OCI-M2 (cell line): ENCODE data around the gene ZNF107.
"Not testable (repeated sequence)": the region's sequence is repeated elsewhere in the genome, so short reads cannot be mapped to it uniquely, and the experiment has no call there.

ENCODE experiments used
- DNase-seq: peaks from one replicate; lab custom pipeline; 2025; ENCODE audit not compliant: unreplicated experiment; lab: John Stamatoyannopoulos, UW

The ZNF107 gene

GRCh38 chr7:64642875-64643274, 23.1 kb upstream of the ZNF107 start:
- DNase-seq: no peak

GRCh38 chr7:64643566-64643965, 22.4 kb upstream of the ZNF107 start:
- DNase-seq: no peak

GRCh38 chr7:64651203-64651602, 14.7 kb upstream of the ZNF107 start:
- no peak for DNase-seq

GRCh38 chr7:64651632-64652165, 14.2 kb upstream of the ZNF107 start:
- no peak for DNase-seq

GRCh38 chr7:64653721-64654401, 12.1 kb upstream of the ZNF107 start:
- no peak for DNase-seq

DNA sequence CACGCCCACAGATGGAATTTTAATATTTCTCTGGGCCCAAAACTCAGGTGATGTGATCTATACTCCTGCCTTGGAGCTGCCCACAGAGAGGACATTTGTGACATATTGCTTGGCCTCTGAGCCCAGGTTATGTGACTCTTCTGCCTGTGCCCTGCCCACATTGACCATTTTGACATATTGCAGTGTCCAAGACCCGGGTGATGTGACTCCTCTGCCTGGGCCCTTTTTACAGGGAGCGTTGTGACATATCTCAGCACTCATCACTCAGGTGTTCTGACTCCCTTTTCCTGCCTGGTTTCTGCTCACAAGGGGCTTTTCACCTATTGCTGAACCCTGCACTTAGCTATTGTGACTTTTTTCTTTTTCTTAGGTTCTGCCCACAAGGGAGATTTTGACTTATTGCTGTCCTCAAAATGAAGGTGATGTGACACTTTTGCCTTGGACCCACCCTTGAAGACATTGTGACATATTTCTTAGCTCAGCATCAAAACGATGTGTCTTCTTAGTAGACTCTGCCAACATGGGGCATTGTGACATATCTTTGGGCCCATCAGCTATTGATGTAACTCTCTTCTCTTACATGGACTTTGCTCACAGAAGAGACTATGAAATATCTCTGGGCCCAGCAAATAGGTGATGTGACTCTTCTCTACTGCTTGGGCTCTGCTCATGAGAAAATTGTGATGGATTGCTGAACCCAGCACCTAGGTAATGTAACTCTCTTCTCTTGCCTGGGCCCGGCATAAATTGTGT, 11.0 kb upstream of the ZNF107 start:
- no peak for DNase-seq

DNA sequence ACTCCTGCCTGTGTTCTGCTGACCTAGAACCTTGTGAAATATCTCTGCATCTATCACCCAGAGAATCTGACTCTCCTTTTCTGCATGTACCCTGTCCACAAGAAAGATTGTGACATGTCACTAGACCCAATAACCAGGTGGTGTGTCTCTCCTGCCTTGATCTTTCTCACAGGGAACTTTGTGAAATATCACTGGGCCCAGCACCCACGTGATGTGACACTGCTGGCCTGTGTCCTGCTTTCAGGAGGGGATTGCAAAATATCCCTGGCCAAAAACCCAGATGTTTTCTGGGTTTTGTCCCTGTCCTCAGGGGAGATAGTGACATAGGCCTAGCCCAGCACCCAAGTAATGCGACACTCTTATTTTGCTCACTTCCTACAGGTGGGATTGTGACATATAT, 10.1 kb upstream of the ZNF107 start:
- no peak for DNase-seq

GRCh38 chr7:64656489-64656888, 9.4 kb upstream of the ZNF107 start:
- no peak for DNase-seq

DNA sequence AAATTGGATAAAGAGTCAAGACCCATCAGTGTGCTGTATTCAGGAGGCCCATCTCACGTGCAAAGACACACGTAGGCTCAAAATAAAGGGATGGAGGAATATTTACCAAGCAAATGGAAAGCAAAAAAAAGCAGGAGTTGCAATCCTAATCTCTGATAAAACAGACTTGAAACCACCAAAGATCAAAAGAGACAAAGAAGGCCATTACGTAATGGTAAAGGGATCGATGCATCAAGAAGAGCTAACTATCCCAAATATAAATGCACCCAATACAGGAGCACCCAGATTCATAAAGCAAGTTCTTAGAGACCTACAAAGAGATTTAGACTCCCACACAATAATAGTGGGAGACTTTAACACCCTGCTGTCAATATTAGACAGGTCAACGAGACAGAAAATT, 3.8 kb upstream of the ZNF107 start:
- DNase-seq: not testable (repeated sequence)

GRCh38 chr7:64666663-64667050, 724 bp downstream of the ZNF107 start:
- DNase-seq: no peak

DNA sequence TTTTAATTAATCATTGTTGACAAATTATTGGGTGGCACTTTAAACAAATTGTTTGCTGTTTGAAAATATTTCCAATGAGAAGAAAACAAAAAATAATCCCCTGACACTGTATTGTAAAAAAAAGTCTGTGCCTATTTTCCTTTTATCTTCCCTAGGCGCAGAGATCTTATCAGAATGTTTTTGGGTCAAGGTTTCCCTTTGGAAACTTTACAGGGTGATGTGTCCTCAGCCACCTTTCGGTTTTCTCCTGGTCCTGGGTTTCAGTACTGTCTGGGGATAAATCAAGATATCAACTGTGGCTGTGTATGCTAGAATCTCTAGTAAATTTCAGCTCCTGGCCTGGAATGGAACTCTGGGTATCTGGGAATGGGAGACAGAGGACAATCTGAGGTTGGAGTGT, 1.4 kb downstream of the ZNF107 start:
- DNase-seq: no peak

GRCh38 chr7:64672414-64672813, 6.5 kb downstream of the ZNF107 start:
- no peak for DNase-seq

GRCh38 chr7:64685091-64685490, 19.2 kb downstream of the ZNF107 start:
- DNase-seq: no peak

DNA sequence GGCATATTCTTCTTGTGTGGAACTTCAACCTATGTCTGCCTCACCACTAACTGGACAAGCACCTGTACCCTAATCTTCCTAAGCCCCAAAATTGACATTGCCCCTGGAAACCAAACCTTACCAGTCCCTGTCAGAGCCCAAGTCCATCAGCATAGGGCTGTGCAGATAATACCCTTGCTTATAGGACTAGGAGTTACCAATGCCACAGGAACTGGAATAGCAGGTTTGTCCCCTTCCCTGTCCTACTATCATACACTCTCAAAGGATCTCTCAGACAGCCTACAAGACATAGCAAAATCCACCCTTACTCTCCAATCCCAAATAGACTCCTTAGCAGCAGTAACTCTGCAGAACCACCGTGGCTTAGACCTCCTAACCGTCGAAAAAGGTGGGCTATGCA, 19.8 kb downstream of the ZNF107 start:
- DNase-seq: no peak

GRCh38 chr7:64686493-64687184, 20.7 kb downstream of the ZNF107 start:
- no peak for DNase-seq

DNA sequence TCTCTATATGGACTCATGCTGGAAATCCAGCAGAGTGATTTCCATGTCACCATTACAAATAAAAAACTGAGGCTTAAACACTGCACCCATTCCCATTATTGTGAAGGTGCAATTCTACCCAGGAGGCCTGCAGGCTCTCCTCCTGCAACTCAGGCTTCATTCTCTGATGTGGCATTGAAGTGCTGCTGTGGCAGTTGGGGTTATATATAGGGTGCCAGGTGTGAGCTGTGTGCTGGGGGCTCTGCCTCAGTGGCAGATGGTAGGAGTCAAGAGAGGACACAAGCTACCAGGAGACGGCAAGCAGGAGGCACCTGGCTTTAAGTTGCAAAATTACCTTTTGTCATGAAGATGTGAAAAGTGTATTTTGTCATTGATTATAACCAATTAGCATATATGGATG, 21.3 kb downstream of the ZNF107 start:
- no peak for DNase-seq

- no peak for DNase-seq
Observed at GRCh38 chr7:64688988-64689387, 23.1 kb downstream of the ZNF107 start.

GRCh38 chr7:64691831-64692230, 25.9 kb downstream of the ZNF107 start:
- DNase-seq: no peak

GRCh38 chr7:64697863-64698262, 31.9 kb downstream of the ZNF107 start:
- DNase-seq: not testable (repeated sequence)

- DNase-seq: no peak
Observed at GRCh38 chr7:64706625-64707292, 40.8 kb downstream of the ZNF107 start.

DNA sequence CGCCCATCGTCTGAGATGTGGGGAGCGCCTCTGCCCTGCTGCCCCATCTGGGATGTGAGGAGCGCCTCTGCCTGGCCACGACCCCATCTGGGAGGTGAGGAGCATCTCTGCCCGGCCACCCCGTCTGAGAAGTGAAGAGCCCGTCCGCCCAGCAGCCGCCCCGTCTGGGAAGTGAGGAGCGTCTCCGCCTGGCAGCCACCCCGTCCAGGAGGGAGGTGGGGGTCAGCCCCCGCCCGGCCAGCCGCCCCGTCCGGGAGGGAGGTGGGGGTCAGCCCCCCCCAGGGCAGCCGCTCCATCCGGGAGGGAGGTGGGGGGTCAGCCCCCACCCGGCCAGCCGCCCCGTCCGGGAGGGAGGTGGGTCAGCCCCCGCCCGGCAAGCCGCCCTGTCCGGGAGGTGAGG, 52.0 kb downstream of the ZNF107 start:
- not testable (repeated sequence) for DNase-seq
